Measurements from ENCODE around the gene MYO3B. TPM values are rescaled to one million over a fixed set of nuclear protein-coding genes. Genes with fewer than 3 reads are reported as not detected.

The MYO3B gene
- total RNA-seq, 2 donors from 2014 or later = 5.2 to 10.9 TPM

DNA sequence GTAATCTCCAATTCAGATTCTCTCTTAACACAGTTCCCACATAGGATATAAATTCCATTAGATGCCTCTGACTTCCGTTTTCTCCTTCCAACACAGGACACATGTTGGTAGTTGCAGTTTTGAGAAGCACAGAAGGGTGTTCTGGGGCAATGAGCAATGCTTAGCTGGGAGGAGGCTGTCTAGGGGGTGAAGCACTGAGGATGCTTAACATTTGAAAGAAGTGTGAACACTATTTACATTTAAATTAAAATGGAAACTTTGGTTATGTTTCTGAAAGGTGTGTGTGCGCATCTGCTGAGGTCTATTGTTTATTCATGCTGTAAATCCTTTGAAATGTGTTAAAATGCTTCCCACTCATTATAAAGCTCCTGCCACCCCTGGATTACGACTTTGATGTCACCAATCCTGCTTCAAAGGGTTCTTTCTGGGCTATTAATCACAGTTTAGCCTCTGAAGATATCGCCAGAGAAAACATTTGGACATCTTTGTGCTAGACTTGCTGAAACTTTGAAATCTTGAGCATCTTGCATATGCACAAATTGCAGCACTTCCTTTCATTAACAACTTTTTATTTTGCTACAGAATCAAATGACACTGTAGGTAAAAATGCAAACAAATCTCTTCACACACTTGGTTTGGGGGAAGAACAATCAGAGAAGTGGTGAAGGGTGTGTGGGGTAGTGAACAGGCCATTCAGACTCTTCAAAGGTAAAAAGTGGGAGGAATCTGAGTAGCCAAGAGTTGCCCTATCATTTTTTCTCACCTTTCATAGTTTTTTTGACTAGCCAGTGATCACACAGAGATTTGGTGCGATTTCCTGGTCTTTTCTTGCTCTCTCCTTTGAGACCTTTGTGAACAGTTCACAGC, 258.4 kb downstream of the MYO3B start:
- Mint-ChIP-seq H3K27me3 (ENCODE audit: insufficient read depth) (peaks cover 2% of the 10 kb centered on the region), H3K4me3 (no peak overlapping the region), H3K36me3 (ENCODE audit: low read depth) (peaks cover 7% of the 10 kb centered on the region), H3K4me1 (peaks cover 43% of the 10 kb centered on the region), H3K27ac (peak overlapping the region; percentile 22), H3K9me3 (peaks cover 10% of the 10 kb centered on the region)
- Histone ChIP-seq H3K4me1 (ENCODE audit: control insufficient read depth, insufficient read depth, low read length) (peaks cover 23% of the 10 kb centered on the region), H3K36me3 (ENCODE audit: control insufficient read depth, insufficient read depth, low read length) (no peaks in the 10 kb centered on the region), H3K27me3 (ENCODE audit: control insufficient read depth, insufficient read depth, low read length, poor library complexity, severe bottlenecking) (no peaks in the 10 kb centered on the region), H3K9ac (ENCODE audit: extremely low read depth, low read length, poor library complexity, severe bottlenecking) (no peak overlapping the region), H3K4me3 (ENCODE audit: low read length) (no peak overlapping the region), H3K9me3 (ENCODE audit: control insufficient read depth, low read length) (peaks cover 6% of the 10 kb centered on the region), H3K27ac (ENCODE audit: low read depth, low read length) (no peak overlapping the region)
- DNase-seq = peak; percentile 79
- TF ChIP-seq CTCF (conservative IDR thresholded peaks at IDR 0.05) = no peak
- WGBS, 2 experiments (ENCODE audit: insufficient coverage in 1 of 2, insufficient read length in 1 of 2) = 6 to 13% methylated on average over 2 to 5 of the region's 5 CpGs

GRCh38 chr2:170446078-170446477, 268.1 kb downstream of the MYO3B start:
- Histone ChIP-seq H3K4me1 (ENCODE audit: control insufficient read depth, insufficient read depth, low read length) (no peaks in the 10 kb centered on the region), H3K4me3 (ENCODE audit: low read length) (no peak overlapping the region), H3K27me3 (ENCODE audit: control insufficient read depth, insufficient read depth, low read length, poor library complexity, severe bottlenecking) (no peaks in the 10 kb centered on the region), H3K36me3 (ENCODE audit: control insufficient read depth, insufficient read depth, low read length) (no peaks in the 10 kb centered on the region), H3K27ac (ENCODE audit: low read depth, low read length) (no peak overlapping the region), H3K9me3 (ENCODE audit: control insufficient read depth, low read length) (peaks cover 48% of the 10 kb centered on the region), H3K9ac (ENCODE audit: extremely low read depth, low read length, poor library complexity, severe bottlenecking) (no peak overlapping the region)
- H3K4me3 Mint-ChIP-seq = no peak overlapping the region
- no peaks in the 10 kb centered on the region for H3K4me1 Mint-ChIP-seq
- WGBS, 2 experiments (ENCODE audit: insufficient coverage in 1 of 2, insufficient read length in 1 of 2) = 97 to 98% methylated on average over 3 of the region's 3 CpGs
- no peaks in the 10 kb centered on the region for H3K27me3 Mint-ChIP-seq (ENCODE audit: insufficient read depth)
- H3K27ac Mint-ChIP-seq = no peak overlapping the region
- peaks cover 32% of the 10 kb centered on the region for H3K36me3 Mint-ChIP-seq (ENCODE audit: low read depth)
- DNase-seq = no peak
- peaks cover 47% of the 10 kb centered on the region for H3K9me3 Mint-ChIP-seq
- no peak for TF ChIP-seq CTCF (conservative IDR thresholded peaks at IDR 0.05)

- no peak for DNase-seq
- H3K36me3 ChIP-seq (ENCODE audit: control insufficient read depth, insufficient read depth, low read length) = no peaks in the 10 kb centered on the region
- no peaks in the 10 kb centered on the region for H3K4me1 ChIP-seq (ENCODE audit: control insufficient read depth, insufficient read depth, low read length)
- H3K27me3 Mint-ChIP-seq (ENCODE audit: insufficient read depth) = no peaks in the 10 kb centered on the region
- H3K4me3 Mint-ChIP-seq = no peak overlapping the region
- peak overlapping the region; percentile 25 for H3K4me3 ChIP-seq (ENCODE audit: low read length)
- no peaks in the 10 kb centered on the region for H3K27me3 ChIP-seq (ENCODE audit: control insufficient read depth, insufficient read depth, low read length, poor library complexity, severe bottlenecking)
- peaks cover 57% of the 10 kb centered on the region for H3K9me3 Mint-ChIP-seq
- H3K9me3 ChIP-seq (ENCODE audit: control insufficient read depth, low read length) = peaks cover 49% of the 10 kb centered on the region
- H3K9ac ChIP-seq (ENCODE audit: extremely low read depth, low read length, poor library complexity, severe bottlenecking) = no peak overlapping the region
- H3K4me1 Mint-ChIP-seq = peaks cover 6% of the 10 kb centered on the region
- TF ChIP-seq CTCF (conservative IDR thresholded peaks at IDR 0.05) = no peak
- no peak overlapping the region for H3K27ac Mint-ChIP-seq
- WGBS, 2 experiments (ENCODE audit: insufficient coverage in 1 of 2, insufficient read length in 1 of 2) = 83 to 100% methylated on average over 1 of the region's 1 CpG
- peaks cover 45% of the 10 kb centered on the region for H3K36me3 Mint-ChIP-seq (ENCODE audit: low read depth)
- no peak overlapping the region for H3K27ac ChIP-seq (ENCODE audit: low read depth, low read length)
Observed at GRCh38 chr2:170449034-170449433, 271.1 kb downstream of the MYO3B start.
